ENCODE measurements around the gene SP9. TPM values are rescaled to one million over a fixed set of nuclear protein-coding genes. Genes with fewer than 3 reads are reported as not detected.

The SP9 gene
- total RNA-seq, 1 experiment from 2014 or later: not detected

- no peak overlapping the region for H3K4me3 Mint-ChIP-seq
These were observed 34.6 kb upstream of the SP9 start for GRCh38 chr2:174300114-174300513.

More at GRCh38 chr2:174300114-174300513, 34.6 kb upstream of the SP9 start:
- Mint-ChIP-seq H3K27me3 (ENCODE audit: low read depth) (peaks cover 7% of the 10 kb centered on the region), H3K27ac (no peak overlapping the region), H3K36me3 (ENCODE audit: insufficient read depth in 1 of 3, low read depth in 3 of 3) (no peaks in the 10 kb centered on the region), H3K9me3 (no peaks in the 10 kb centered on the region), H3K4me1 (peaks cover 20 to 35% of the 10 kb centered on the region in 2 experiments)
- Histone ChIP-seq H2BK20ac (ENCODE audit: low read depth, low read length, poor library complexity, severe bottlenecking) (no peak overlapping the region), H3K79me1 (ENCODE audit: insufficient read depth, low read depth, low read length, poor library complexity, severe bottlenecking) (no peaks in the 10 kb centered on the region), H3K23me2 (ENCODE audit: insufficient read length, low read depth, low read length, poor library complexity, severe bottlenecking) (no peaks in the 10 kb centered on the region), H2BK5ac (ENCODE audit: insufficient read length, low read length) (no peak overlapping the region), H3K56ac (ENCODE audit: insufficient read length, low read depth, low read length) (no peak overlapping the region), H3K9ac (ENCODE audit: extremely low read depth, insufficient read length, low read length) (no peak overlapping the region), H3K23ac (ENCODE audit: insufficient read length, low read depth, low read length) (no peak overlapping the region), H3K27me3 (ENCODE audit: insufficient read depth, low read length) (no peaks in the 10 kb centered on the region), H3K4me1 (ENCODE audit: insufficient read depth, low read length) (peaks cover 11% of the 10 kb centered on the region; the same call in 1 of the 2 replicates), H3K79me2 (ENCODE audit: insufficient read depth, low read length) (no peaks in the 10 kb centered on the region), H2BK12ac (ENCODE audit: insufficient read length, low read depth, low read length) (no peak overlapping the region), H2BK120ac (ENCODE audit: low read depth, low read length, poor library complexity, severe bottlenecking) (no peak overlapping the region), H3K9me3 (ENCODE audit: control insufficient read depth, low read depth, low read length) (no peaks in the 10 kb centered on the region), H3K14ac (ENCODE audit: insufficient read depth, low read length) (no peak overlapping the region), H3K4ac (ENCODE audit: low read depth, low read length) (no peak overlapping the region), H4K20me1 (ENCODE audit: control insufficient read depth, insufficient read depth, insufficient read length) (no peaks in the 10 kb centered on the region), H4K8ac (replicated peaks; ENCODE audit: insufficient read length, low read depth, low read length) (no peak overlapping the region), H2AFZ (ENCODE audit: low read length) (no peak overlapping the region), H2AK5ac (ENCODE audit: insufficient read length, low read length) (no peak overlapping the region), H3K4me2 (ENCODE audit: insufficient read depth, insufficient read length, low read length) (no peak overlapping the region), H3K27ac (ENCODE audit: insufficient read length, low read depth, low read length) (no peak overlapping the region), H4K5ac (ENCODE audit: insufficient read length, low read depth, low read length) (no peak overlapping the region), H3K18ac (ENCODE audit: insufficient read length, low read depth, low read length) (no peak overlapping the region), H3T11ph (ENCODE audit: low read length) (no peak overlapping the region), H2BK15ac (ENCODE audit: low read depth, low read length) (no peak overlapping the region), H4K91ac (ENCODE audit: insufficient read length, low read depth, low read length) (no peak overlapping the region)
- DNase-seq: no peak
- no CpG with 5 or more reads among the region's 3 CpGs for WGBS (ENCODE audit: extremely low coverage, insufficient read length, low lambda C conversion rate)
- TF ChIP-seq CTCF (conservative IDR thresholded peaks at IDR 0.05): no peak
